IPS-NIHi11 (cell line): ENCODE data around the gene ATF5.
"Not testable (repeated sequence)": the region's sequence is repeated elsewhere in the genome, so short reads cannot be mapped to it uniquely, and the experiment has no call there.

Experiments
- DNase-seq: peaks from one replicate; pipeline ENCODE4 v3.0.0; 2012; ENCODE audit warnings: mixed read lengths, low spot score

The ATF5 gene

DNA sequence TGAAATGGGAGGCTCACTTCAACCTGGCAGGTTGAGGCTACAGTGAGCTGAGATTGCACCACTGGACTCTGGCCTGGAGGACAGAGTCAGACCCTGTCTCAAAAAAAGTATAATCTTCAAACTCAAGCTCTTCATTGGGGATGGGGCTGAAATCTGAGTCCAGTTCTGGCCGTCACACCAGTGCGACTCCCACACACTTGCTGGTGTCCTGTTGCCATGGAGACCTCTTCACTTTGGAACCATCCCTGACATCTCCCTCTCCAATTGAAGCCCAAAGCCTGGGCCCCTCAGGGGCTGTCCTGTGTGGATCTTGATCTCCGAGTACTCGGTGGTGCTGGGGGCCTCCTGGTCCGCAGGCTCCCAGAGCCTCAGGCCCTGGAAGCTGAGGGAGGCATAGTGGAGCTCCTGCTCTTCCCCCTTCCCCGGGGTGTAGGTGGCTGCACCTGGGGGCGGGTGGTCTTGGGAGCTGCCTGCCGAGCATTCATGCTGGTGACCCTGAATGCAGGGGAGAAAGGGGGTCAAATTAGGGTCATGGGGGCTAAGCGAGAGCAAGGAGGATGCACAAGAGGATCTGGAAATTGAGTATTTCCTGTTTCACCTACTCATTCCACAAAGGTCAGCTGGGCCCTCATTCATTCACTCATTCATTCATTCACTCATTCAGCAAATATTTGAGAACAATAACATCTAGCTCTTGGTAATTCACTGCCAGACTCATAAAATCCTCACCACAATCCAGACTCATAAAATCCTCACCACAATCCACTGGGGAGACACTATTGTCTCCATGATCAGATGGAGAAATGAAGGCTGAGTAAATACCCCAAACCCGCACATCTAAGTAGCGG lies 21.0 kb downstream of the ATF5 start:
- DNase-seq, result no peak

DNA sequence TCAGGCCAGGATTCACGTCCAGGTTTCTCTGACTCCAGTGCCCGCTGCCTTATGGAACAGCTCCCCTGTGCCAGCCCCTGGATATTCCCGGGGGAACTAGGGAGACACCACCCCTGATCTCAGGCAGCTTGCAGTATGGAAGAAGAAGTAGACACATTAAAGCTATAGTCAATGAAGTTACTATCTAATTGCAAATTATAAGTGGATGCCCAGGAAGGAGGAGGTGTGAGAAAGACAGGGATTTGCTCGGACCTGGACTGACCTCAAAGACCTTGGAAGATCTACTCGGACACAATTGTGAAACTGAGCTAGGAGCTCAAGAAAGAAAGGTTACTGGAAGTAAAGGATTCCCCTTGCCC lies 21.6 kb downstream of the ATF5 start:
- no peak for DNase-seq

DNA sequence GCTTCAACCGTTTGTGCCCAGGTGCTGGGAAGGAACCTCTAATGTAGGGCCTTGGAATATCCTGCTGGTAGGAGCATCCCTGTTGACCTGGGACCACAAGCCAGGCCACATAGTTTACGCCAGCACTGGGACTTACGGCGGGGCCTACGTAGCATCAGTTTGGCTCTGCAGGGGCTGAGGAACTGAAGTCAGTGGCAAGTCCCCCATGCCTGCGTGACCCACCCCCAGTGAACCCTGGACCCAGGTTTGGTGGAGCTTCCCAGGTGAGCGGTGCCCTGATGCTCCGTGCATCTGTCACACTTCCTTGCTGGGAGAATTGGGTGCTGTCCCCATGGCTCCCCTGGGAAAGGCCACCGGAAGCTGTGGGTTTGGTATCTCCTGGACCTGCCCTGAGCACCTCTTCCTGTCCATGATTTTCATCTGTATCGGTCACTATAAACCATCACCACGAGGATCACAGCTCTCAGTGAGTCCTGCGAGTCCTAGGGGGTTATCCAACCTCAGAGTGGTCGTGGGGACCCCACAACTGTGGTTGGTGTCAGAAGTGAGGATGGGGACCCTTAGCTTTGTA lies 22.0 kb downstream of the ATF5 start:
- DNase-seq, result no peak

DNA sequence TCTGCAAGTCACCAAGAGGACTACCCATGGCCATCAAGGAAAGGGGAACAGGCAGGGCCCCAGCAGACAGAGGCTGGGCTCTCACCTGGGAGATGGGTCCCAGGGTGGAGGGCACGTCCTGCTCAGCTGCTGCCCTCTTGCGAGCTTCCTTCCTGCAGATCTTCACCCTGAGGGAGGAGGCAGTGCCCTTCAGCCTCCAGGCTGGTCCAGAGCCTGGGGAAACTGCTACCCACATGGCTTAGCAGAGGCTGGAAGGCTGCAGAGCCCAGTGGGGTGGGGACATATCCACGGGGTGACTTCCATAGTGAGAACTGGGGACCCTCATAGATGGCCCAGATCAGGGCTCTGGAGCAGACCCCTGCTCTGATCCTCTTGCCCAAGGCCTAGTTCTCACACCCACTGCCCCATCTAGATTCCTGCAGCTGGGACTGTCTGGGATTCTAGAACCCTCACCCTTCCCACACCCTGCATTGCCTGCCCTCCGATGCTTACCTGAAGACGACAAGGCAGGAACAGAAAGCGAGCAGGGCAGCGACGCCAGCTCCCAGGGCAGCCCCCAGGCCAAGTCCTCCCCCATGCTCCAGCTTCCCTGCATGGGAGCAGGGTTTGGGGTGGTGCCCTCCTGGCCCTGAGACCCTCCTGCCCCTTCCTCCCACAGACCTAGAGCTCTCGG lies 22.9 kb downstream of the ATF5 start:
- DNase-seq, result no peak

DNA sequence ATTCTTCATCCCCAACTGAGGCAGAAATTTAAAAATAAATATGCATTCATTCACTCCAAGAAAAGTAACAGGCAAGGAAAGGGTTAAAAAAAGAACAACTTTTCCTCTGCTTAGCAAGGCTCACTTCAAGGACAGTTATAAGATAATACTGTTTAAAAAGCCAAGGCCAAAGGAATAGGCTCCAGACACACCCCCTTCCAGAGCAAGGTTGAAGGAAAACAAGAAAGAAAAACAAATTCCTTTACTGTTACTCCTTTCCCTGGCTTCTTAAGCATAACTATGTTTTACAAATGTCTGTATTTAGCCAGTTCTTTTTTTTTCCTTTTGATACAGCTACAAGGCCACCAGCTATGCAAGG lies 23.5 kb downstream of the ATF5 start:
- DNase-seq, result no peak

DNA sequence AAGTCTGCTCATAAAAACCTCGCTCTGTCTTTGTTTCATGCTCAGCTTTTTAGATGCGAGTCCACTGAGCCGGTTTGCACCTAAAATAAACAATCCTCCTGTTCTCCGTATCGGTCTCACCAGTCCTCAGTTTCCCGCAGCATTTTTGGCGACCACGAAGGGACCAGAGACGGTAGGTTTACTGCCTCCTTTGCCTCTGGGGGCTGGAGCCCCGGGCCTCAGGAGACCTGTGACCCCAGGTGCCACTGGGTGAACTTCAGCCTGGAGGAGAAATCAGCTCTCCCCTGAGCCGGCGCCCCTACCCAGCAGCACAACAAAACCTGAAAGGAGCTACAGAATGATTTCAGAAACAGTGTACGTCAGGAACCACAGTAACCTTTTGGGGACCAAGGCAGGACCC lies 23.9 kb downstream of the ATF5 start:
- DNase-seq, result no peak

DNA sequence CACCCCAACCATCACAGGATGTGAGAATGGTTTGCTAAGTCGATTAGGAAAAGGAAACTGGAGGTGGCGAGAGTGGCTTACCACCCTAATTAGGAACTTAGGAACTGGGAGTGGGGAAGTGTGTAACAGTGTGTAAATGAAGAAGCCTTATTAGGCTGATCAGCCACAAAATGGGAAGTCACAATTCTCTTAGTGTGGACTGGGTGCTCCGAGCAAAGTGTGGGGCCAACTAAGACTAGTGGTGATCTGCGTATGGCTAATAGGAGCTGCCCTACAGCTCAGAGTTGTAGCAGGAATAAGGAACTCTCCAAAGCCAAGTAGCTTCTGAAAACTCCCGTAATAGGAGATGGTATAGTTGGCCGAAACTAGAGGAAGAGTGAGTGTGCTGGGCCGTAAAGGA lies 24.4 kb downstream of the ATF5 start:
- DNase-seq, result no peak

DNA sequence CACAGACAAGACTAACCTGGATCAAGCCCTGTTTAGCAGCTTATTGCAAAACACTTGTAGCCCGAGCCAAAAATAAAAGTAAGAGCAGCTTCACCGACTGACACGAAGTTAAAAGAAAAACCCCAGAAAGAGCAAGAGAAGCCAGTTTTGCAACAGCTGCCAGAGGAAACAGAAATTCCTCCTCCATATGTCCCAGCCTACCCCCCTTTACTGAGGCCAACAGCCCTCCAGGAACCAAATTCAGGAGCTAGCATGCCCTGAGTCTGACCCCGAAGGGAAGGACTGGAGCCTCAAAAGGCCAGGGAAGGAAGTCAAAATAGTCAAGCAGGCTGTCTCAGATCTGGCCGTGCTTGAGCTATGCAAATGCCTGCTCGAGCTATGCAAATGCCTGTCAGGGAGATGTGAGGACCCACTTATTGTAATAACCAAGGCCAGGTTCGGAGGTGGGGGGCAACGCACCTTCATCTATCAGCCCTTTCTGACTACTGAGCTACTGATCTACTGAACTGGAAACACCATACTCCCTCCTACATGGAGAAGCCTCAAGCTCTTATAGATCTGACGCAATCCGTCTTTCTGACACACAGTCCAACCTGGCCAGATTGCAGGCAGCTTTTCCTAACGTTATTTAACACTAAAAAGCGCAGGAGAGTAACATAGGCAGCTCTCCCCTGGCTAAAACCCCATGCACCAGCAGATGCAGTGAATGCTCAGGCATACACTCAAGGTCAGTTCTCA lies 25.3 kb downstream of the ATF5 start:
- no peak for DNase-seq

DNA sequence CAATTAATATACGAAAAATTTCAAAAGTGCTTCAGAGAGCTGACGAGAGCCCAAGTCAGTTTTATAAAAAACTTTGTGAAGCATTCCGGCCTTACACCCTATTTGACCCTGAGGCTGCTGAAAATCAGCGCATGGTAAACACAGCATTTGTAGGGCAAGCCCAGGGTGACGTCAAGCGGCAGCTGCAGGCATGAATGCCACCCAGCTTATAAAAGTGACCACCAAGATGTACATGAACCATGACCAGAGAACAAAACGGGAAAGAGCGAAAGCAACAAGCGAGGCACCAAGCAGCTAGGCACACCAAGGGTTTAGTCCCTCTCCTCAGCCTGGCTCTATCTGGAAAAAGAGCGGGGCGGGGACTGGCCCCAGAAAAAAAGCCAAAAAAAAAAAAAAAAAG lies 25.9 kb downstream of the ATF5 start:
- DNase-seq, result no peak

DNA sequence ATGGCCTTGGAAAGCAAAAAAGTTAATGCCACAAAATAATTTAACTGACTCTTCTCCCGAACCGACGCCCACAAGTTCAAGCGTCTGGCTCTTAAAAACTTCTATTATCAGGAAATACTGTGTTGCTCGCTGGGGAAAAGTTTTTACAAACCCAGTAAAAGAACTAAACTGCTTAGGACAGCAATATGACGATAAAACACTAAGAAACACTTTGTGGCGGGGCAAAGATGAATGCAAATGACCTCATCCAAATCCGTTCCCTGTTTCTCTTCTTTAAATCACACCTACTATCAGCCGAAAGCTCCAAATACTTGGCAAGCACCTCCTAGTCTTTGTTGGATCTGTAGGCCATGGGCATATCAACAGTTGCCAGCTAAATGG lies 27.1 kb downstream of the ATF5 start:
- no peak for DNase-seq

DNA sequence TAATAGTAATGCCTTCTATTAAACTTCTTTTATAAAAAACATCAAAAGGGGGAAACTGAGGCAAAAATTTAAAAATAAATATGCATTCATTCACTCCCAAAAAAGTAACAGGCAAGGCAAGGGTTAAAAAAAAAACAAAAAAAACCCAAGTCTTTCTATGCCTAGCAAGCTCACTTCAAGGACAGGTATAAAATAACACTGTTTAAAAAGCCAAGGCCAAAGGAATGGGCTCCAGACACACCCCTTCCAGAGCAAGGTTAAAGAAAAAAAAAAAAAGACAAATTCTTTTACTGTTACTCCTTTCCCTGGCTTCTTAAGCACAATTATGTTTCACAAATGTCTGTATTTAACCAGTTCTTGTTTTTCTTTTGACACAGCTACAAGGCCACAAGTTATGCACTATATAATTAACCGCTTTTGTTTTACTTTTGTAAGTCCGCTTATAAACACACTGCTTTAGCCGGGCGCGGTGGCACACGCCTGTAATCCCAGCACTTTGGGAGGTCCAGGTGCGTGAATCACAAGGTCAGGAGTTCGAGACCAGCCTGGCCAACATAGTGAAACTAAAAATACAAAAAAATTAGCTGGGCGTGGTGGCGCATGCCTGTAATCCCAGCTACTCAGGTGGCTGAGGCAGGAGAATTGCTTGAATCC lies 28.4 kb downstream of the ATF5 start:
- DNase-seq, result no peak

DNA sequence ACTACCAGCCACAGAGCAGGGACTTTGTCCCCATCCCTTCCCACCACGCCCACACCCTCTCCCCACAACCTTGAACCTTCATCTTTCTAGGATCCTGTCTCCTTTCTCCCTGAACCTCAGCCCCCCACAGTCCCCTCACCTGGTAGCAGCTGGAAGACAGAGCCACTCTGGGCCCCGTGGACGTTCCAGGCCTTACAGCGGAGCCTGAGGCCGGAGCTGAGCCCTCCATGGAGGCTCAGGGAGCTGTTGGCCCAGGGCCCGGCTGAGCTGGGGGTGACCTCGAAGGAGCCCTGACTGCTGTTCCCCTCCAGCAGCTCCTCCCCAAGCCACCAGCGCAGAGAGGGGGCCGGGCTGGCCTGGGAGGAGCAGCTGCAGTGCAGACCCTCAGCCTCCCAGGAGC lies 29.1 kb downstream of the ATF5 start:
- not testable (repeated sequence) for DNase-seq

DNA sequence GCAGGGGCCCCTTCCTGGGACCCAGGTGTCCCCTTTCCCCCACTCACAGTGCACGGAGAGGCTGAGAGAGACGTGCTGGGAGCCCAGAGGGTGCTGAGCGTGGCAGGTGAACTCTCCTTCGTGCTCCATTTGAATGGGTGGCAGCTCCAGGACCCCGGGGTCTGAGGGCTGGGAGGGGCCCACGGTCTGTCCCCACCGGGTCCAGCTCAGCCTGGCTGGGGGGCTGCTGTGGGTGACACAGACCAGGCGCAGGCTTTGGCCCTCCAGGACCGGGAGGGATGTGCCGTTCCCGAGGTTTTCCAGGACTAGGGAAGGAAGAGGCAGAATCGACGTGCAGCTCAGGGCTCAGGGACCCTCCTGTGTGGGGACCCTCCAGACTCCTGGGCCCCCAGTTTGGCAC lies 29.6 kb downstream of the ATF5 start:
- DNase-seq, result not testable (repeated sequence)

DNA sequence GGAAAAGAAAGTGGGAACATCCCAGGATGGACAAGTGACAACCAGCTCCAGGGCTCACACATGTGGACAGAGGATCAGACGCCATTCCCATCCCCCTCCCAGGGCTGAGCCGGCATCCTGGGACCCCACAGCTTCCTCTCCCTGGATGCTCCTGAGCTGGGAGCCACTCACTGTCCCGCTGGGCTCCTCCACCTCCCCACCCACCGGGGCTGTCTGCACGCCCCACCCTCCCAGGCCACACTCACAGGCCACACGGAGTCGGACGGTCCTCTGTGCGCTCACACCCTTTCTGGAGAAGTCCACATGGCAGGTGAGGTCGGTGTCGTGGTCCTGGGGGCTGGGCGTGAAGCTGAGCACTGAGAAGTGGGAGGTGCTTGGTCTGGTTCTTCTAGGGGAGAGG lies 30.9 kb downstream of the ATF5 start:
- not testable (repeated sequence) for DNase-seq

DNA sequence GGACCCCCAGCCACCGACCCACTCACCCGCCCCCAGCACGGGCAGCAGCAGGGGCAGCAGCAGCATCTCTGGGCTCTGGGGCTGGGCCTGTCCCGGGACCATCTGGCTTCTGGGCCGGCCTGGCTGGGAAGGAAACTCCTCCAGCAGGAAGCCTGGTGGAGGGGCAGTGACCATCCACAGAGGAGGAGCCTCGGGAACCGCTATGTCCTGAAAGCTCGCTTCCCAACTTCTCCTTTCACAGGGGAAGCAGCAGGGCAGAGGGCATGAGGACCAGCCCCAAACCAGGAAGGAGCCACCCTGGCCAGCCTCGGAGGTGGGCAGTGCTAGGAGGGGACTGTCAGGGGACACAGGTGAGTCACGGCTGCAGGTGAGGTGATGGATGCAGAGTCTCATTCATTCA lies 32.0 kb downstream of the ATF5 start, which contains the start of gene SIGLEC11:
SIGLEC11 (minus strand) TSS at position 193 of the 400 bp plus-strand sequence; CDS start at position 102, 91 bp downstream.
- not testable (repeated sequence) for DNase-seq

DNA sequence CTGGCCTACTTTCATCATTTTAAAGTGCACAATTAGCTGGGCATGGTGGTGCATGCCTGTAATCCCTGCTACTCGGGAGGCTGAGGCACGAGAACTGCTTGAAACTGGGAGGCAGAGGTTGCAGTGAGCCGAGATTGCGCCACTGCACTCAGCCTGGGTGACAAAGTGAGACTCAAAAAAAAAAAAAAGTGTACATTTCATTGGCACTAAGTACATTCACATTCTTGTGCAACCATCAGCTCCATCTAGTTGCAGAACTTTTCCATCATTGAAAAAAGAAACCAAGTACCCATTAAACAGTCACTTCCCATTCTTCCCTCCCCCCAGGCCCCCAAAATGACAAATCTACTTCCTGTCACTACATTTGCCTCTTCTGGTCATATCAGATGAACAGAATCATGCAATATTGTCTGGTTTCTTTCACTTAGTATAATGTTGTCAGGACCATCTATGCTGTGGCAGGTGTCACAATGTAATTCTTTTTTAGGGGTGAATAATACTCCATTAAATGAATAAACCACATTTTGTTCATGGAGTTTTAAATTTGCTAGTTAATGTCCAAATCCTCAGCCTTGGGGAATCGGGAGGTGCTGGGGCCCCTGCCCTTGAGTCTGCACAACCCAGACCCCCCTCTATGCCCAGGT lies 39.4 kb downstream of the ATF5 start:
- DNase-seq, result no peak

DNA sequence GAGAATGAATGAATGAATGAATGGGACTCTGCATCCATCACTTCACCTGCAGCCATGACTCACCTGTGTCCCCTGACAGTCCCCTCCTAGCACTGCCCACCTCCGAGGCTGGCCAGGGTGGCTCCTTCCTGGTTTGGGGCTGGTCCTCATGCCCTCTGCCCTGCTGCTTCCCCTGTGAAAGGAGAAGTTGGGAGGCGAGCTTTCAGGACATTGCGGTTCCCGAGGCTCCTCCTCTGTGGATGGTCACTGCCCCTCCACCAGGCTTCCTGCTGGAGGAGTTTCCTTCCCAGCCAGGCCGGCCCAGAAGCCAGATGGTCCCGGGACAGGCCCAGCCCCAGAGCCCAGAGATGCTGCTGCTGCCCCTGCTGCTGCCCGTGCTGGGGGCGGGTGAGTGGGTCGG lies 40.4 kb downstream of the ATF5 start:
- not testable (repeated sequence) for DNase-seq

DNA sequence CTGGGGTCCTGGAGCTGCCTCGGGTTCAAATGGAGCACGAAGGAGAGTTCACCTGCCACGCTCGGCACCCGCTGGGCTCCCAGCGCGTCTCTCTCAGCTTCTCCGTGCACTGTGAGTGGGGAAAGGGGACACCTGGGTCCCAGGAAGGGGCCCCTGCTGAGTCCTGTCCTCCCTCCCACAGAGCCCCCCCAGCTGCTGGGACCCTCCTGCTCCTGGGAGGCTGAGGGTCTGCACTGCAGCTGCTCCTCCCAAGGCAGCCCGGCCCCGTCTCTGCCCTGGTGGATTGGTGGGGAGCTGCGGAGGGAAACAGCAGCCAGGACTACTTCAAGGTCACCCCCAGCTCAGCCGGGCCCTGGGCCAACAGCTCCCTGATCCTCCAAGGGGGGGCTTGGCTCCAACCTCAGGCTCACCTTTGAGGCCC lies 43.0 kb downstream of the ATF5 start:
- DNase-seq, result no peak

DNA sequence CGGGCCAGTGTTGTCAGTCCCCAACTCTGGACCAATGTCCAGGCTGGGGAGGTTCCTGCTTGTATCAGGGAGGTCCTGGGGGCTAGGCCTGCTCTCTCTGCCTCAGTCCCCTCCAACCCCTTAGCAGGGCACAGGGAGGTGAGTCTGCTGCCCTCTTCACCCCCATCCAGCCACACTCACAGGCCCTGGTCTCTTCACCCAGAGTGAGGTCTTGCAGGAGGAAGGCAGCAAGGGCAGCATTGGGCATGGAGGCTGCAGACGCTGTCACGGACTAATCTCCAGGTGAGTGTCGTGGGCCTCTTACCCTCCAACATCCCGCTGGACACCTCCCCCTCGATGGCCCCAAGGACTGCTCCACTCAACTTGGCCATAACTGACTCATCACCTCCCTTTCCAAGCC lies 43.8 kb downstream of the ATF5 start:
- no peak for DNase-seq

DNA sequence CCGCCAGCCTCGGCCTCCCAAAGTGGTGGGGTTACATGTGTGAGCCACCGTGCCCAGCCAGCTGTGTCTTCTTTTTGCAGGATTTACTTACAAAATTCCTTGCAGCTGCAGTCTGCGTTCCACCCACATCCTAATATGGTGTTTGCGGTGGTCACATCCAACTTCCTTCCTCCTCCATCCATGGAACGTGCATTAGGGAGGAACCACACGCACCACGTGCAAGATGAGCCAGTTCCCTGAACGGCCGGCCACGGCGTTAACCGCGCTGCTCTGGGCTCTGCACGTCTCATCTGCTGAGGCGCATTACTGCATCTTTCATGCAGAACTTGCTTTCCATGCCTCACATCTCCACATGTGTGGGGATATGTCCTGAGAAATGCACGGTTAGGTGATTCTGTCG lies 45.0 kb downstream of the ATF5 start:
- no peak for DNase-seq

DNA sequence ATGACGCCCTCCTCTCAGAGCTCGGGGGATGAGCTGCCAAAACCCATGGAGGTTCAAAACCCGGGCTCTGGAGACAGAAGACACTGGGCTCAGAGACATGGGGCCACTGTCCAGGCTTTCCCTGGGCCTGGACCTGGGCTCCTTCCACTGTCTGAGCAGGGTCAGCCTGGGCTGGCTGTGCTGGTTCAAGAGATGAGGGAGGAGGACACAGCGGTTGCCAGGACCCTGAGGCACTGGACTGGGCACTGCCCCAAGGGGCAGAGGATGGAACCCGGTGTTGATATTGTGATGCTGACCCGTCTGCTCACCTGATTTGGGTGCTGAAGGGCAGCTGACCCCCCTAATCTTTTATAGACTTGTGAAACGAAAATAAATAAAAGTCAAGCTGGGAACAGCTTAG lies 46.0 kb downstream of the ATF5 start:
- no peak for DNase-seq

DNA sequence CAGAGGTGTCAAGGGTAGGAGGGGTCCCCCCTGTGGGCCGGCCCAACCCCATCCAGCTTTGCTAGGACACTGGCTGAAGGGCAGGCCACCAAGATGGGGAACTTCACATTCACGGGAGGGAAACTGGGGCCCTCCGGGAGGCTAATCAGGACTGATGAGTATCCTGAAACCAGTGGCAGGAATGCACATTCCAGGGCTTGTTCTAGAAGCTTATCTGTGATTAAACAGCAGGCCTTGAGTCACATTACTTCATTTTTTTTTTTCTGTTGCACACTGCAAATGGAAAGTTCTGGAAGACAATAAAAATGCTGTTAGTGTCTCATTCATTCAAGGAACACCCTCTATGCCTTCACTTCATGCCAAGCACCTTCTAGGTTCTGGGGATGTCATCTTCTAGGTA lies 47.5 kb downstream of the ATF5 start:
- DNase-seq, result no peak
